ENCODE results near the gene PAWR. TPM values are rescaled to one million over a fixed set of nuclear protein-coding genes. Genes with fewer than 3 reads are reported as not detected.
"Not testable (repeated sequence)": the region's sequence is repeated elsewhere in the genome, so short reads cannot be mapped to it uniquely, and the experiment has no call there.

PAWR gene
- polyA plus RNA-seq, 2 of the 4 experiments (the other 2 are of a cell fraction) = 40.8 to 55.2 TPM

DNA sequence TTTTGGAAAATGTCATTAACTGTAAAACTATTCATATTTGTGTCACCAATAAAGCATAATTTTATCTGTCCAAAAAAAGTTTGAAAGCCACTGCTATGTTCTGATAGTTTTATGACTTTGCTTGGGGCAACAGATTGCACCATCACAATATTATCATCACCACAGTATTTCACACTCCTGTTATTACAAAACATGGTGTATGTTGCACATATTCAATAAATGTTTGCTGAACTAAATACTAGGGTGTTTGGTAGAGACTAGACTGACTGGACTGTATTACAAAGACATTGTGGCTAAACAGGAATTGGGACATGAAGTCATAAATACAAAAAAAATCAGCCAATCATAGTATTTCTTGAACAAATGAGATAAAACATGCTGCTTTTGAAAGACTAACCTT, 55.1 kb downstream of the PAWR start:
- Histone ChIP-seq H3K4me3 (no peak overlapping the region), H3K27ac (no peak overlapping the region), H3K4me1 (peaks cover 37% of the 10 kb centered on the region), H3K9me3 (no peaks in the 10 kb centered on the region), H3K4me2 (peak overlapping the region; percentile 5; the same call in 1 of the 3 replicates)
- ATAC-seq = no peak; a peak in 1 of 6 replicates
- peak; percentile 98 for FAIRE-seq
- no peak for DNase-seq (ENCODE audit: low read depth in 1 of 2, low spot score in 1 of 2)
- no peak for TF ChIP-seq BCL3 (IDR thresholded peaks at IDR 0.05)
- TF ChIP-seq CTCF (IDR thresholded peaks at IDR 0.05) = no peak
- TF ChIP-seq CEBPB (IDR thresholded peaks at IDR 0.05) = peak; percentile 54 to 55; a peak in 2 of 4 replicates
- POLR2A ChIA-PET = no interaction called here
- CTCF ChIA-PET = no interaction called here

DNA sequence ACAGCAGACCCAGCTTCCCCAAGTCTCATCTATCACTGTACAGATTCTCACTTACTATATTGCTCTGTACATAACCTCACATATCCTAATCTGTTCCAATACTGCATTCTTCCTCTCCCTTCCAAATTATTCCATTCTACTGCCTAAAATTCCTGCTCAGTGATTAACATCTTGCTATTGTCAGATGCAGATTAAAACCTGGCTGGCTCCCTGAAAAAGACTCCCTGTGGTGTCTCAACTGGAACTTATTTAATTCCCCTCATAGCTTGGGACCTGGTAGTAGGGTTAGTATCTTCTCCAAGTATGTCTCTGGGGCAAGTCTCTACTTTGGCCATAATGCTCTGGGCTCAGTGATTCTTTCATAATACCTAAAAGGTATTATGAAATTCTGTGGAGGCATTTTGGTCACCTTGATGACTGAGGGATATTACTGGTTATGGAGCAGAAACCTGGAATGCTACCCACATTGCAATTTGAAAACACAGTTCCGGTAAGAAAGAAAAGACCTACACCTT, 55.8 kb downstream of the PAWR start:
- no peak for DNase-seq (ENCODE audit: low read depth in 1 of 2, low spot score in 1 of 2)
- no peak overlapping the region for H3K4me3 ChIP-seq
- H3K4me2 ChIP-seq = no peak overlapping the region; the same call in 2 of the 3 replicates
- ChIA-PET POLR2A (no interaction called here), CTCF (no interaction called here)
- H3K27ac ChIP-seq = no peak overlapping the region
- no peaks in the 10 kb centered on the region for H3K9me3 ChIP-seq
- TF ChIP-seq MYC (IDR thresholded peaks at IDR 0.05; ENCODE audit: borderline replicate concordance, low read length) = no peak
- peak; percentile 32 to 59; a peak in 2 of 4 replicates for TF ChIP-seq CEBPB (IDR thresholded peaks at IDR 0.05)
- peaks cover 38% of the 10 kb centered on the region for H3K4me1 ChIP-seq
- peak; percentile 26 to 69; a peak in 3 of 6 replicates for ATAC-seq
- 89% methylated on average over 1 of the region's 1 CpG for WGBS (ENCODE audit: missing lambda C conversion rate)
- no peak for FAIRE-seq

- ChIA-PET POLR2A (interaction anchor here (0.6 kb wide), 1 partner anchor 234 kb away, joined by 14 read pairs; no protein-coding TSS in a partner anchor), CTCF (interaction anchor here (1.1 kb wide), 1 partner anchor 210 kb away, joined by 5 read pairs; no protein-coding TSS in a partner anchor)
- FAIRE-seq (peak; percentile 43), DNase-seq (ENCODE audit: low read depth in 1 of 2, low spot score in 1 of 2) (no peak), ATAC-seq (no peak)
- H3K4me2 ChIP-seq = peak overlapping the region; percentile 36
- no peak overlapping the region for H3K4me3 ChIP-seq
- TF ChIP-seq ESRRA (IDR thresholded peaks at IDR 0.05; ENCODE audit: borderline replicate concordance, low read length) (no peak), CHD4 (IDR thresholded peaks at IDR 0.05; ENCODE audit: borderline replicate concordance) (no peak), MAZ (IDR thresholded peaks at IDR 0.05; ENCODE audit: borderline replicate concordance, low read depth, low read length) (no peak), HOXB5 (CRISPR knock-in tag; IDR thresholded peaks at IDR 0.05) (no peak), NPAS2 (CRISPR knock-in tag; IDR thresholded peaks at IDR 0.05; ENCODE audit: borderline replicate concordance) (no peak), PHF8 (IDR thresholded peaks at IDR 0.05; ENCODE audit: borderline replicate concordance, low read depth) (no peak), RFX5 (IDR thresholded peaks at IDR 0.05) (no peak), POLR2AphosphoS2 (conservative IDR thresholded peaks at IDR 0.05; ENCODE audit: low read length) (no peak), FOXS1 (CRISPR knock-in tag; IDR thresholded peaks at IDR 0.05) (no peak), RNF2 (IDR thresholded peaks at IDR 0.05; ENCODE audit: borderline replicate concordance, low read depth) (no peak), POLR2A (IDR thresholded peaks at IDR 0.05; ENCODE audit: low read length) (no peak), FOSB (CRISPR knock-in tag; IDR thresholded peaks at IDR 0.05) (no peak), CEBPB (IDR thresholded peaks at IDR 0.05) (no peak)
- TF ChIP-seq, protein P1, sequence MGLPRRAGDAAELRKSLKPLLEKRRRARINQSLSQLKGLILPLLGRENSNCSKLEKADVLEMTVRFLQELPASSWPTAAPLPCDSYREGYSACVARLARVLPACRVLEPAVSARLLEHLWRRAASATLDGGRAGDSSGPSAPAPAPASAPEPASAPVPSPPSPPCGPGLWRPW (IDR thresholded peaks at IDR 0.05) = no peak
- H3K9me3 ChIP-seq = no peaks in the 10 kb centered on the region
- 66% methylated on average over 2 of the region's 2 CpGs for WGBS (ENCODE audit: missing lambda C conversion rate)
- peaks cover 22% of the 10 kb centered on the region; the same call in 2 of the 3 replicates for H3K4me1 ChIP-seq
- H3K27ac ChIP-seq = peak overlapping the region in 1 of 2 experiments; percentile 5; a peak in 1 of 6 replicates
Observed at GRCh38 chr12:79629561-79629960, 61.2 kb downstream of the PAWR start.

GRCh38 chr12:79626735-79627134, 64.0 kb downstream of the PAWR start:
- H3K27ac ChIP-seq; H3K9me3 ChIP-seq; FAIRE-seq; POLR2A ChIA-PET; H3K4me2 ChIP-seq; DNase-seq (ENCODE audit: low read depth in 1 of 2, low spot score in 1 of 2); H3K4me3 ChIP-seq; ATAC-seq; CTCF ChIA-PET: not testable (repeated sequence)
- WGBS (ENCODE audit: missing lambda C conversion rate) = 93% methylated on average over 7 of the region's 7 CpGs
- H3K4me1 ChIP-seq = peaks cover 26% of the 10 kb centered on the region
